Stimulated activated CD4-positive, alpha-beta T cell treated with anti-CD3 and anti-CD28 coated beads, Interleukin-2, amount 100 ng/mL, for 4 hours (primary cell): Measurements from ENCODE around the gene NSMF.

Experiments used
- DNase-seq: peaks from one replicate; pipeline ENCODE4 v3.0.0-alpha.2; 2020; ENCODE audit warnings: low read depth

The NSMF gene

GRCh38 chr9:137459152-137459600 is at the start of gene NSMF:
Gene NSMF (minus strand): TSS chr9:137459334. CDS start chr9:137459102, 232 bp downstream.
- DNase-seq, result peak; percentile 93

- no peak for DNase-seq
Observed at GRCh38 chr9:137506702-137507171, 47.6 kb upstream of the NSMF start.

GRCh38 chr9:137506274-137506673 is 47.1 kb upstream of the NSMF start:
- DNase-seq, result no peak

- no peak for DNase-seq
Observed at GRCh38 chr9:137505421-137506140, 46.4 kb upstream of the NSMF start.

- no peak for DNase-seq
Observed at GRCh38 chr9:137504432-137504777, 45.3 kb upstream of the NSMF start.

- DNase-seq, result no peak
Observed at GRCh38 chr9:137502008-137502911, 43.1 kb upstream of the NSMF start.

- no peak for DNase-seq
Observed at GRCh38 chr9:137501457-137501856, 42.3 kb upstream of the NSMF start.

GRCh38 chr9:137500666-137501397 is 41.7 kb upstream of the NSMF start:
- DNase-seq, result no peak

GRCh38 chr9:137499858-137500661 is 40.9 kb upstream of the NSMF start:
- no peak for DNase-seq

GRCh38 chr9:137499416-137499815 is 40.3 kb upstream of the NSMF start:
- no peak for DNase-seq

- DNase-seq, result no peak
Observed at GRCh38 chr9:137498720-137499150, 39.6 kb upstream of the NSMF start.

GRCh38 chr9:137497921-137498719 is 39.0 kb upstream of the NSMF start:
- DNase-seq, result no peak

- no peak for DNase-seq
Observed at GRCh38 chr9:137496601-137497375, 37.7 kb upstream of the NSMF start.

GRCh38 chr9:137494550-137495351 is 35.6 kb upstream of the NSMF start:
- DNase-seq, result no peak

- DNase-seq, result no peak
Observed at GRCh38 chr9:137494104-137494544, 35.0 kb upstream of the NSMF start.

GRCh38 chr9:137493364-137494103 is 34.4 kb upstream of the NSMF start:
- no peak for DNase-seq

- DNase-seq, result no peak
Observed at GRCh38 chr9:137492464-137493363, 33.6 kb upstream of the NSMF start.
